Activated naive CD8-positive, alpha-beta T cell treated with anti-CD3 and anti-CD28 coated beads, Interleukin-2, amount 10 ng/mL, durations not matched to agents 7 days and 5 days (primary cell): Measurements from ENCODE around the gene PHLPP1. TPM values are rescaled to one million over a fixed set of nuclear protein-coding genes. Genes with fewer than 3 reads are reported as not detected.

ENCODE experiments used
- ATAC-seq: fragments of 150-1000 bp; cut with Tn5 transposase; one replicate; pipeline ENCODE4 v1.10.0; 2021; ENCODE audit warnings: low read depth, moderate library complexity
- POLR2A ChIA-PET: fragments of 350-600 bp; sonication (Branson Sonifier 250); formaldehyde crosslinking; loops from one replicate; lab custom pipeline; 2021; ENCODE audit warnings: antibody characterized with exemption; lab: Charles Lee
- DNase-seq: peaks from one replicate; pipeline ENCODE4 v3.0.0; 2021
- H3K27ac Mint-ChIP-seq: one replicate; pipeline ENCODE4 v1.8.0; 2022; ENCODE audit warnings: mild to moderate bottlenecking, mixed read lengths
- H3K27me3 Mint-ChIP-seq: one replicate; pipeline ENCODE4 v1.8.0; 2022; ENCODE audit warnings: mild to moderate bottlenecking, moderate library complexity, mixed read lengths
- H3K36me3 Mint-ChIP-seq: one replicate; pipeline ENCODE4 v1.8.0; 2021; ENCODE audit warnings: mild to moderate bottlenecking, mixed read lengths
- H3K4me1 Mint-ChIP-seq: one replicate; pipeline ENCODE4 v1.8.0; 2021; ENCODE audit warnings: mixed read lengths
- H3K4me3 Mint-ChIP-seq: one replicate; pipeline ENCODE4 v1.8.0; 2022; ENCODE audit warnings: mild to moderate bottlenecking, moderate library complexity, mixed read lengths
- H3K9me3 Mint-ChIP-seq: one replicate; pipeline ENCODE4 v1.8.0; 2021; ENCODE audit warnings: mixed read lengths
- total RNA-seq, 2 experiments: library from RNA; stranded (reverse); gene quantifications; one replicate each; pipeline ENCODE4 v1.2.3, GENCODE V29; 2021

Gene PHLPP1
- total RNA-seq, 2 experiments from 2014 or later: 5.8 to 6.1 TPM

DNA sequence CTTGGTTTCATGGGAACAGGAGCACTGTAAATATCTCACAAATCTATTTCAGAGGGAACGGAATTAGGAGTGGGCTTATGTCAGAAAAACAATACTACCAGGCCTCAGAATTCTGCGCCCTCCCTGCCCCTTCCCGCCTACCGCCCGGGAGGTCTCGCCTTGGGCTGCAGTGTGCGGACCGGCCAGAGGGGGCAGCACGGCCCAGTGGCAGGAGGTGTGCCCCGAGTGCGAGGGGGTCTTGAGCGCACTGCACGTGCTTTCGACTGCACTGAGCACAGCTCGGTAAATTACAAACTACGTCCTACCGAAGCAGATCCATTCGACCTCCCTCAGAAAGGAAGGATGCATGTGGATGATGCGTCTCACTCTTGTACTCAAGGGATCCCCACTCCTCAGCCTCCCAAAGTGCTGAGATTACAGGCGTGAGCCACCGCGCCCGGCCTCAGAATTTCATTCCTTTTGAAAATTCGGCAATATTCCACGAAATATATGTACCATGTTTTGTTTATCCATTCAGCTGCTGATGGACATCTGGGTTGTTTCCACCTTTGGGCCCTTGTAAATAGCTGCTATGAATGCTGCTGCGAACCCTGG is 307.2 kb downstream of the PHLPP1 start:
- no peak for ATAC-seq
- no peak overlapping the region for H3K27ac Mint-ChIP-seq
- H3K27me3 Mint-ChIP-seq: peaks cover 16% of the 10 kb centered on the region
- peak; percentile 46 for DNase-seq
- peaks cover 7% of the 10 kb centered on the region for H3K9me3 Mint-ChIP-seq
- H3K36me3 Mint-ChIP-seq: peaks cover 4% of the 10 kb centered on the region
- no peak overlapping the region for H3K4me3 Mint-ChIP-seq
- H3K4me1 Mint-ChIP-seq: no peaks in the 10 kb centered on the region
- POLR2A ChIA-PET: no interaction called here

- H3K27ac Mint-ChIP-seq: no peak overlapping the region
- peaks cover 19% of the 10 kb centered on the region for H3K27me3 Mint-ChIP-seq
- no peak for ATAC-seq
- no peaks in the 10 kb centered on the region for H3K36me3 Mint-ChIP-seq
- H3K9me3 Mint-ChIP-seq: peaks cover 1% of the 10 kb centered on the region
- peaks cover 1% of the 10 kb centered on the region for H3K4me1 Mint-ChIP-seq
- H3K4me3 Mint-ChIP-seq: no peak overlapping the region
- POLR2A ChIA-PET: no interaction called here
- no peak for DNase-seq
Observed at GRCh38 chr18:63025251-63026090, 310.1 kb downstream of the PHLPP1 start.

- H3K36me3 Mint-ChIP-seq: no peaks in the 10 kb centered on the region
- peaks cover 5% of the 10 kb centered on the region for H3K9me3 Mint-ChIP-seq
- H3K27ac Mint-ChIP-seq: no peak overlapping the region
- no peak overlapping the region for H3K4me3 Mint-ChIP-seq
- no peak for DNase-seq
- peaks cover 21% of the 10 kb centered on the region for H3K27me3 Mint-ChIP-seq
- POLR2A ChIA-PET: interaction anchor here (0.6 kb wide), 1 partner anchor 221 kb away, joined by 3 read pairs; no protein-coding TSS in a partner anchor
- peaks cover 1% of the 10 kb centered on the region for H3K4me1 Mint-ChIP-seq
- no peak for ATAC-seq
Observed at GRCh38 chr18:63028380-63028779, 313.0 kb downstream of the PHLPP1 start.

Other genes with a start within 250 kb of the PHLPP1 start
- gene ZCCHC2, start 192.5 kb upstream of the PHLPP1 start, total RNA-seq: 10 to 100 TPM; 56.8 to 61.7 TPM